Natural killer cell (primary cell): Measurements from ENCODE around the gene GOLGA2. TPM values are rescaled to one million over a fixed set of nuclear protein-coding genes. Genes with fewer than 3 reads are reported as not detected.

Experiments used
- ATAC-seq, 3 donors: fragments of 150-1000 bp in 2 of 3; fragments of 200-7000 bp in 1 of 3; cut with Tn5 transposase; 1 replicate in 1 of 3; 2 replicates in 2 of 3; pipeline ENCODE4 v1.10.0; 2021; ENCODE audit warnings: mild to moderate bottlenecking in 2 of 3, moderate library complexity in 2 of 3
- DNase-seq, 2 donors: peaks; one replicate each; pipeline versions ENCODE4 v3.0.0 to v3.0.0-alpha.2; 2013 to 2021; ENCODE audit warnings: mixed read lengths in 1 of 2
- H3K27ac ChIP-seq: one replicate; pipeline ENCODE4 v1.5.1; 2013; ENCODE audit warnings: mild to moderate bottlenecking, low read length
- H3K27me3 ChIP-seq: one replicate; pipeline ENCODE4 v1.6.1; 2013; ENCODE audit warnings: low read length; ENCODE audit not compliant: control insufficient read depth, insufficient read depth
- H3K36me3 ChIP-seq: one replicate; pipeline ENCODE4 v1.6.1; 2013; ENCODE audit warnings: low read length; ENCODE audit not compliant: control insufficient read depth, insufficient read depth
- H3K4me1 ChIP-seq: one replicate; pipeline ENCODE4 v1.6.1; 2013; ENCODE audit warnings: low read length; ENCODE audit not compliant: control insufficient read depth, insufficient read depth
- H3K4me3 ChIP-seq: one replicate; pipeline ENCODE4 v1.5.1; 2013; ENCODE audit warnings: low read length
- H3K9me3 ChIP-seq: one replicate; pipeline ENCODE4 v1.6.1; 2013; ENCODE audit warnings: low read length; ENCODE audit not compliant: control insufficient read depth, insufficient read depth
- H3K27ac Mint-ChIP-seq, 2 donors: one replicate each; pipeline ENCODE4 v1.8.0; 2022; ENCODE audit warnings: mild to moderate bottlenecking in 2 of 2, mixed read lengths in 2 of 2, moderate library complexity in 1 of 2
- H3K27me3 Mint-ChIP-seq, 2 donors: one replicate each; pipeline ENCODE4 v1.8.0; 2022; ENCODE audit warnings: low read depth in 2 of 2, mixed read lengths in 2 of 2
- H3K36me3 Mint-ChIP-seq: one replicate; pipeline ENCODE4 v1.8.0; 2022; ENCODE audit warnings: mixed read lengths
- H3K4me1 Mint-ChIP-seq, 2 donors: one replicate each; pipeline ENCODE4 v1.8.0; 2022; ENCODE audit warnings: mixed read lengths in 2 of 2
- H3K4me3 Mint-ChIP-seq: one replicate; pipeline ENCODE4 v1.8.0; 2022; ENCODE audit warnings: mild to moderate bottlenecking, moderate library complexity, mixed read lengths
- H3K9me3 Mint-ChIP-seq, 2 donors: one replicate each; pipeline ENCODE4 v1.8.0; 2022; ENCODE audit warnings: mixed read lengths in 2 of 2
- CTCF ChIP-seq: fragments of 200-600 bp; IDR thresholded peaks from one replicate; pipeline ENCODE4 v1.8.0; 2022; ENCODE audit warnings: antibody characterized with exemption
- WGBS: methylation state at CpG from one replicate; pipeline ENCODE4 v1.1.7; 2013; ENCODE audit warnings: missing lambda C conversion rate; ENCODE audit not compliant: insufficient coverage; 5-methylcytosine and 5-hydroxymethylcytosine counted together
- intact Hi-C: fragments of 100-400 bp; cut with micrococcal nuclease; formaldehyde crosslinking; loops from one replicate; pipeline ENCODE4 v1.14.2; 2022
- total RNA-seq, 4 donors: library from RNA; stranded (reverse); fragments of 120-200 nt in 1 of 4; gene quantifications; one replicate each; pipeline versions ENCODE4 v1.2.3 to v1.2.4, GENCODE V29; 2013 to 2022

GOLGA2 gene
- total RNA-seq, 3 donors from 2014 or later (not counting 1 experiment from before 2014, with no cell fraction given): 78.0 to 101 (median 90.9) TPM

GRCh38 chr9:128286440-128286839, 10.6 kb upstream of the GOLGA2 start:
- Histone ChIP-seq H3K27me3 (no peaks in the 10 kb centered on the region), H3K27ac (no peak overlapping the region), H3K4me1 (no peaks in the 10 kb centered on the region), H3K4me3 (no peak overlapping the region), H3K9me3 (no peaks in the 10 kb centered on the region), H3K36me3 (peaks cover 2% of the 10 kb centered on the region)
- ATAC-seq (no peak), DNase-seq (no peak)
- no peak overlapping the region for H3K4me3 Mint-ChIP-seq
- H3K27ac Mint-ChIP-seq: no peak overlapping the region
- no peak for TF ChIP-seq CTCF
- WGBS: 100% methylated on average over 6 of the region's 6 CpGs
- H3K4me1 Mint-ChIP-seq: no peaks in the 10 kb centered on the region
- H3K9me3 Mint-ChIP-seq: no peaks in the 10 kb centered on the region
- no peaks in the 10 kb centered on the region for H3K27me3 Mint-ChIP-seq
- H3K36me3 Mint-ChIP-seq: no peaks in the 10 kb centered on the region
- intact Hi-C loops: no loop called here

GRCh38 chr9:128285033-128285784, 9.4 kb upstream of the GOLGA2 start:
- no peak for TF ChIP-seq CTCF
- Histone ChIP-seq H3K36me3 (peaks cover 2% of the 10 kb centered on the region), H3K9me3 (no peaks in the 10 kb centered on the region), H3K4me3 (no peak overlapping the region), H3K27me3 (no peaks in the 10 kb centered on the region), H3K4me1 (no peaks in the 10 kb centered on the region), H3K27ac (no peak overlapping the region)
- Mint-ChIP-seq H3K9me3 (no peaks in the 10 kb centered on the region), H3K4me3 (no peak overlapping the region), H3K4me1 (no peaks in the 10 kb centered on the region), H3K36me3 (no peaks in the 10 kb centered on the region), H3K27ac (no peak overlapping the region), H3K27me3 (no peaks in the 10 kb centered on the region)
- 94% methylated on average over 12 of the region's 12 CpGs for WGBS
- DNase-seq (no peak), ATAC-seq (no peak)
- intact Hi-C loops: no loop called here

- intact Hi-C loops: no loop called here
- no peaks in the 10 kb centered on the region for H3K4me1 ChIP-seq
- no peak overlapping the region for H3K4me3 Mint-ChIP-seq
- H3K27me3 Mint-ChIP-seq: no peaks in the 10 kb centered on the region
- H3K36me3 ChIP-seq: no peaks in the 10 kb centered on the region
- H3K36me3 Mint-ChIP-seq: no peaks in the 10 kb centered on the region
- no peak for ATAC-seq
- H3K27ac ChIP-seq: no peak overlapping the region
- H3K27ac Mint-ChIP-seq: no peak overlapping the region
- H3K4me3 ChIP-seq: no peak overlapping the region
- TF ChIP-seq CTCF: no peak
- no peaks in the 10 kb centered on the region for H3K27me3 ChIP-seq
- H3K9me3 Mint-ChIP-seq: no peaks in the 10 kb centered on the region
- DNase-seq: no peak
- no peaks in the 10 kb centered on the region for H3K9me3 ChIP-seq
- H3K4me1 Mint-ChIP-seq: peaks cover 0 to 1% of the 10 kb centered on the region in 2 donors
- 98% methylated on average over 6 of the region's 6 CpGs for WGBS
These were observed 6.7 kb upstream of the GOLGA2 start for GRCh38 chr9:128282500-128282899.
